GM12892 (cell line): ENCODE measurements around the gene RGS7.

ENCODE experiments used
- POLR2A ChIP-seq: IDR thresholded peaks from 2 replicates; pipeline ENCODE4 v1.6.1; 2011; ENCODE audit warnings: low read depth, low read length, control low read depth
- POLR2AphosphoS5 ChIP-seq: IDR thresholded peaks from 2 replicates; pipeline ENCODE4 v1.6.1; 2011; ENCODE audit warnings: low read depth, low read length, control low read depth

- TF ChIP-seq POLR2A = no peak
- TF ChIP-seq POLR2AphosphoS5 = no peak
These were observed 540.5 kb downstream of the RGS7 start for GRCh38 chr1:240816472-240816871.
